IMR-90 (cell line): ENCODE data around the gene SNCA. TPM values are rescaled to one million over a fixed set of nuclear protein-coding genes. Genes with fewer than 3 reads are reported as not detected.
A peak's percentile ranks its signal among the peaks of the same experiment; 100 is the strongest.

Experiments used
- ATAC-seq: fragments of 200-7000 bp; cut with Tn5 transposase; 2 replicates; pipeline ENCODE4 v1.9.1; 2020; ENCODE audit warnings: low read depth, mild to moderate bottlenecking, moderate library complexity
- BruUV-seq: library from RNA; stranded (reverse); fragments of 400-500 nt; replicated peaks from 2 replicates; lab custom pipeline; 2021; lab: Mats Ljungman, UMichigan
- CTCF ChIA-PET: fragments of 300-600 bp; formaldehyde crosslinking; extraction: SDS; loops from one replicate; lab custom pipeline; 2021; ENCODE audit warnings: antibody characterized with exemption; lab: Yijun Ruan, JAX
- POLR2A ChIA-PET: fragments of 300-600 bp; sonication (Branson Sonifier 250); formaldehyde crosslinking; loops from one replicate; lab custom pipeline; 2022; ENCODE audit warnings: antibody characterized with exemption; ENCODE audit not compliant: unreplicated experiment; lab: Charles Lee
- DNase-seq: peaks from one replicate; pipeline ENCODE4 v3.0.0; 2013
- H2AFZ ChIP-seq: replicated peaks from 2 replicates; pipeline ENCODE3; 2013; ENCODE audit warnings: low read length, mild to moderate bottlenecking; ENCODE audit not compliant: poor library complexity
- H2AK5ac ChIP-seq: 2 replicates; pipeline ENCODE4 v1.6.1; 2013; ENCODE audit warnings: low read depth, low read length, inconsistent platforms
- H2AK9ac ChIP-seq: replicated peaks from 2 replicates; pipeline ENCODE3; 2013; ENCODE audit warnings: mild to moderate bottlenecking, low read depth, low read length, moderate library complexity; ENCODE audit not compliant: poor library complexity
- H2BK120ac ChIP-seq: 2 replicates; pipeline ENCODE4 v1.6.1; 2013; ENCODE audit warnings: low read depth, low read length, inconsistent platforms
- H2BK15ac ChIP-seq: 3 replicates; pipeline ENCODE4 v1.6.1; 2013; ENCODE audit warnings: low read depth, low read length, inconsistent platforms
- H2BK20ac ChIP-seq: 2 replicates; pipeline ENCODE4 v1.6.1; 2013; ENCODE audit warnings: low read depth, mild to moderate bottlenecking, inconsistent platforms, low read length, moderate library complexity
- H2BK5ac ChIP-seq: 2 replicates; pipeline ENCODE4 v1.6.1; 2013; ENCODE audit warnings: mild to moderate bottlenecking, low read depth, low read length, inconsistent platforms; ENCODE audit not compliant: poor library complexity, severe bottlenecking
- H3K14ac ChIP-seq: replicated peaks from 2 replicates; pipeline ENCODE4 v1.6.1; 2013; ENCODE audit warnings: low read depth, low read length, inconsistent platforms
- H3K18ac ChIP-seq: 2 replicates; pipeline ENCODE4 v1.6.1; 2013; ENCODE audit warnings: low read depth, low read length, control low read depth
- H3K23ac ChIP-seq: 2 replicates; pipeline ENCODE4 v1.6.1; 2013; ENCODE audit warnings: low read depth, low read length, inconsistent platforms
- H3K27ac ChIP-seq: 2 replicates; pipeline ENCODE4 v1.5.1; 2013; ENCODE audit warnings: mild to moderate bottlenecking, control low read depth, low read length; ENCODE audit not compliant: insufficient read depth
- H3K27me3 ChIP-seq: 2 replicates; pipeline ENCODE4 v1.6.1; 2013; ENCODE audit warnings: low read length; ENCODE audit not compliant: control insufficient read depth, insufficient read depth
- H3K36me3 ChIP-seq: 2 replicates; pipeline ENCODE4 v1.6.1; 2013; ENCODE audit warnings: low read length, mixed read lengths; ENCODE audit not compliant: control insufficient read depth, insufficient read depth
- H3K4ac ChIP-seq: 2 replicates; pipeline ENCODE4 v1.6.1; 2013; ENCODE audit warnings: low read depth, low read length, inconsistent platforms
- H3K4me1 ChIP-seq: 2 replicates; pipeline ENCODE4 v1.6.1; 2013; ENCODE audit warnings: low read length, mixed read lengths; ENCODE audit not compliant: control insufficient read depth, insufficient read depth
- H3K4me2 ChIP-seq: 2 replicates; pipeline ENCODE4 v1.6.1; 2013; ENCODE audit warnings: low read depth, mild to moderate bottlenecking, control low read depth, low read length, moderate library complexity
- H3K4me3 ChIP-seq: 2 replicates; pipeline ENCODE4 v1.5.1; 2013; ENCODE audit warnings: low read depth, mild to moderate bottlenecking, control low read depth, low read length, moderate library complexity; ENCODE audit not compliant: insufficient read depth
- H3K56ac ChIP-seq: 2 replicates; pipeline ENCODE4 v1.6.1; 2013; ENCODE audit warnings: low read length, inconsistent platforms; ENCODE audit not compliant: insufficient read depth; ENCODE audit errors: extremely low read depth
- H3K79me1 ChIP-seq, 2 experiments: 2 replicates each; pipeline ENCODE4 v1.6.1; 2013; ENCODE audit warnings: low read length in 2 of 2, inconsistent platforms in 1 of 2, low read depth in 1 of 2
- H3K9ac ChIP-seq: 2 replicates; pipeline ENCODE4 v1.6.1; 2013; ENCODE audit warnings: low read depth, low read length, control low read depth
- H3K9me1 ChIP-seq: 2 replicates; pipeline ENCODE4 v1.6.1; 2013; ENCODE audit warnings: low read length, inconsistent platforms; ENCODE audit not compliant: insufficient read depth
- H3K9me3 ChIP-seq: 2 replicates; pipeline ENCODE4 v1.6.1; 2013; ENCODE audit warnings: low read length; ENCODE audit not compliant: control insufficient read depth, insufficient read depth
- H4K20me1 ChIP-seq: 2 replicates; pipeline ENCODE4 v1.6.1; 2013; ENCODE audit warnings: low read length, inconsistent platforms; ENCODE audit not compliant: insufficient read depth
- H4K5ac ChIP-seq: 2 replicates; pipeline ENCODE4 v1.6.1; 2013; ENCODE audit warnings: mild to moderate bottlenecking, low read depth, low read length, control low read depth
- H4K8ac ChIP-seq, 2 experiments: 2 replicates each; pipeline ENCODE4 v1.6.1; 2013; ENCODE audit warnings: low read depth in 2 of 2, low read length in 2 of 2, control low read depth in 1 of 2, inconsistent platforms in 1 of 2
- H4K91ac ChIP-seq: 2 replicates; pipeline ENCODE4 v1.6.1; 2013; ENCODE audit warnings: low read depth, low read length, inconsistent platforms; ENCODE audit not compliant: insufficient read depth
- BHLHE40 ChIP-seq: fragments of 150-350 bp; IDR thresholded peaks from 2 replicates; pipeline ENCODE4 v1.6.1; 2016; ENCODE audit warnings: mild to moderate bottlenecking, low read depth, low read length
- CHD1 ChIP-seq: IDR thresholded peaks from 2 replicates; pipeline ENCODE4 v1.6.1; 2012; ENCODE audit warnings: low read depth, low read length, improper control_type of control experiment
- CTCF ChIP-seq: conservative IDR thresholded peaks from 2 replicates; pipeline ENCODE4 v1.5.1; 2012; ENCODE audit warnings: mild to moderate bottlenecking, low read depth, low read length, improper control_type of control experiment
- ELK1 ChIP-seq: fragments of 150-350 bp; IDR thresholded peaks from 2 replicates; pipeline ENCODE4 v1.6.1; 2016; ENCODE audit warnings: low read depth, mild to moderate bottlenecking, low read length, moderate library complexity, borderline replicate concordance
- FOS ChIP-seq: fragments of 150-350 bp; IDR thresholded peaks from 2 replicates; pipeline ENCODE4 v1.6.1; 2016; ENCODE audit warnings: low read depth, low read length
- MAFK ChIP-seq: IDR thresholded peaks from 2 replicates; pipeline ENCODE4 v1.6.1; 2012; ENCODE audit warnings: low read depth, low read length, improper control_type of control experiment
- MAZ ChIP-seq: IDR thresholded peaks from 2 replicates; pipeline ENCODE4 v1.6.1; 2012; ENCODE audit warnings: low read depth, mild to moderate bottlenecking, low read length, improper control_type of control experiment, moderate library complexity, borderline replicate concordance
- NFE2L2 ChIP-seq: fragments of 150-350 bp; IDR thresholded peaks from 2 replicates; pipeline ENCODE4 v1.6.1; 2016; ENCODE audit warnings: low read depth, mild to moderate bottlenecking, low read length
- POLR2A ChIP-seq: IDR thresholded peaks from 2 replicates; pipeline ENCODE4 v1.6.1; 2012; ENCODE audit warnings: mild to moderate bottlenecking, low read depth, low read length
- RAD21 ChIP-seq: IDR thresholded peaks from 2 replicates; pipeline ENCODE4 v1.6.1; 2012; ENCODE audit warnings: low read length, improper control_type of control experiment
- RCOR1 ChIP-seq: IDR thresholded peaks from 2 replicates; pipeline ENCODE4 v1.6.1; 2012; ENCODE audit warnings: mild to moderate bottlenecking, low read length, improper control_type of control experiment; ENCODE audit not compliant: insufficient replicate concordance
- RFX5 ChIP-seq: IDR thresholded peaks from 2 replicates; pipeline ENCODE4 v1.8.0; 2012; ENCODE audit warnings: low read depth, mild to moderate bottlenecking, low read length, moderate library complexity
- SMC3 ChIP-seq: fragments of 150-350 bp; IDR thresholded peaks from 2 replicates; pipeline ENCODE4 v1.6.1; 2016; ENCODE audit warnings: low read depth, mild to moderate bottlenecking, antibody characterized with exemption, low read length, moderate library complexity
- USF2 ChIP-seq: fragments of 150-350 bp; IDR thresholded peaks from 2 replicates; pipeline ENCODE4 v1.6.1; 2017; ENCODE audit warnings: mild to moderate bottlenecking, antibody characterized with exemption, low read length, low read depth
- WGBS, 2 experiments: methylation state at CpG; one replicate each; pipeline versions ENCODE4 v1.1.5 to v1.1.7; 2013; ENCODE audit warnings: missing lambda C conversion rate in 2 of 2; ENCODE audit not compliant: insufficient read length in 1 of 2; ENCODE audit errors: extremely low coverage in 2 of 2; 5-methylcytosine and 5-hydroxymethylcytosine counted together
- dilution Hi-C: fragments of 300-500 bp; cut with HindIII; formaldehyde crosslinking; loops from one replicate; pipeline ENCODE4 v1.14.3; 2018; ENCODE audit warnings: low sequenced_read_pairs; ENCODE audit not compliant: unreplicated experiment
- in situ Hi-C: fragments of 300-500 bp; cut with MboI; formaldehyde crosslinking; loops from 3 replicates; pipeline ENCODE4 v1.14.3; 2019; ENCODE audit warnings: low sequenced_read_pairs, inconsistent platforms, mixed read lengths
- intact Hi-C: fragments of 100-400 bp; cut with micrococcal nuclease; formaldehyde crosslinking; loops from 2 replicates; pipeline ENCODE4 v1.10.0; 2022
- polyA plus RNA-seq, 3 experiments: library from polyadenylated mRNA; depleted of rRNA; stranded (reverse); fragments of >200 nt; gene quantifications; 2 replicates each; pipeline ENCODE4 v1.2.3, GENCODE V29; 2012; ENCODE audit warnings: low replicate concordance in 1 of 3
- total RNA-seq: library from RNA; depleted of rRNA; stranded (reverse); fragments of >200 nt; gene quantifications from 2 replicates; pipeline ENCODE4 v1.2.3, GENCODE V29; 2012

Gene SNCA
- total and polyA plus RNA-seq, 2 of the 4 experiments (the other 2 are of a cell fraction) = 0.36 to 0.46 TPM

GRCh38 chr4:89752932-89753598, 83.9 kb downstream of the SNCA start:
- peak overlapping the region; percentile 48 for H3K56ac ChIP-seq
- peaks cover 5% of the 10 kb centered on the region; the same call in 1 of the 2 replicates for H4K20me1 ChIP-seq
- H3K9me3 ChIP-seq = no peaks in the 10 kb centered on the region
- no peaks in the 10 kb centered on the region for H3K27me3 ChIP-seq
- peak overlapping the region; percentile 16; the same call in 1 of the 2 replicates for H2AK5ac ChIP-seq
- H2BK15ac ChIP-seq = peak overlapping the region; percentile 33; the same call in 1 of the 3 replicates
- peak overlapping the region; percentile 28; the same call in 1 of the 2 replicates for H4K91ac ChIP-seq
- dilution Hi-C loops = no loop called here
- peak overlapping the region; percentile 67 for H2BK120ac ChIP-seq
- ATAC-seq = peak; percentile 92
- H3K36me3 ChIP-seq = no peaks in the 10 kb centered on the region
- H2BK5ac ChIP-seq = peak overlapping the region; percentile 77
- H2BK20ac ChIP-seq = peak overlapping the region; percentile 70
- H3K4me1 ChIP-seq = peaks cover 3% of the 10 kb centered on the region
- 20% methylated on average over 1 of the region's 7 CpGs; no CpG with 5 or more reads in 1 of the 2 experiments for WGBS, 2 experiments
- H3K9me1 ChIP-seq = 0 out of 2 replicates have a peak, but pooled peaks cover 3% of the 10 kb centered on the region
- peak overlapping the region; percentile 86 for H3K27ac ChIP-seq
- DNase-seq = peak; percentile 92
- no peak overlapping the region for H2AK9ac ChIP-seq
- peak overlapping the region; percentile 9; the same call in 1 of the 2 replicates for H3K9ac ChIP-seq
- H3K23ac ChIP-seq = peak overlapping the region; percentile 50; the same call in 1 of the 2 replicates
- H3K4me2 ChIP-seq = peak overlapping the region; percentile 74
- peak overlapping the region; percentile 68 for H3K4ac ChIP-seq
- no peak overlapping the region for H3K4me3 ChIP-seq
- peak overlapping the region; percentile 7 to 65; a peak in 2 of 4 replicates for H4K8ac ChIP-seq
- H3K79me1 ChIP-seq = no peaks in the 10 kb centered on the region
- BruUV-seq = no TSS peak
- H4K5ac ChIP-seq = peak overlapping the region; percentile 36
- H3K14ac ChIP-seq = peak overlapping the region; percentile 5; the same call in 1 of the 2 replicates
- peak overlapping the region; percentile 71 for H2AFZ ChIP-seq
- CTCF ChIA-PET = no interaction called here
- intact Hi-C loops = no loop called here
- POLR2A ChIA-PET = no interaction called here
- in situ Hi-C loops = no loop called here
- peak overlapping the region; percentile 72 for H3K18ac ChIP-seq
- TF ChIP-seq RCOR1 (no peak), ELK1 (no peak), RAD21 (no peak), CTCF (no peak), BHLHE40 (peak; percentile 68), USF2 (no peak), RFX5 (no peak), SMC3 (no peak), POLR2A (no peak), MAZ (no peak), FOS (peak; percentile 57; the same call in 1 of the 2 replicates), CHD1 (no peak), MAFK (no peak), NFE2L2 (no peak)
